DND-41 (cell line): ENCODE measurements around the gene GDPD4.

Experiments
- ATAC-seq: fragments of 200-7000 bp; cut with Tn5 transposase; 3 replicates; pipeline ENCODE4 v1.9.1; 2021; ENCODE audit warnings: low read depth; ENCODE audit not compliant: insufficient read depth
- DNase-seq: peaks from one replicate; pipeline ENCODE4 v3.0.0-alpha.2; 2020
- H2AFZ ChIP-seq: 2 replicates; pipeline ENCODE4 v1.6.0; 2012; ENCODE audit warnings: low read depth, low read length
- H3K27ac ChIP-seq: 2 replicates; pipeline ENCODE4 v1.5.1; 2012; ENCODE audit warnings: low read length, inconsistent platforms
- H3K27me3 ChIP-seq: fragments of 200-600 bp; sonication (generic); 2 replicates; pipeline ENCODE4 v1.6.0; 2012; ENCODE audit warnings: low read length, mild to moderate bottlenecking, inconsistent platforms; ENCODE audit not compliant: insufficient read depth, poor library complexity
- H3K36me3 ChIP-seq: 2 replicates; pipeline ENCODE4 v1.5.1; 2012; ENCODE audit warnings: low read length, inconsistent platforms; ENCODE audit not compliant: insufficient read depth
- H3K4me1 ChIP-seq: 2 replicates; pipeline ENCODE4 v1.5.1; 2012; ENCODE audit warnings: mild to moderate bottlenecking, low read length; ENCODE audit not compliant: insufficient read depth
- H3K4me2 ChIP-seq: 2 replicates; pipeline ENCODE4 v1.6.0; 2012; ENCODE audit warnings: mild to moderate bottlenecking, moderate library complexity, low read length, inconsistent platforms; ENCODE audit not compliant: insufficient read depth
- H3K4me3 ChIP-seq, 2 experiments: fragments of 200-600 bp in 1 of 2; shearing (Covaris generic) in 1 of 2; 2 replicates each; pipeline ENCODE4 v1.5.1; 2012 to 2016; ENCODE audit warnings: inconsistent platforms in 2 of 2, low read length in 2 of 2, mild to moderate bottlenecking in 2 of 2, low read depth in 1 of 2, moderate library complexity in 1 of 2
- H3K79me2 ChIP-seq: 2 replicates; pipeline ENCODE4 v1.6.0; 2012; ENCODE audit warnings: low read length, inconsistent platforms; ENCODE audit not compliant: insufficient read depth
- H3K9ac ChIP-seq: 2 replicates; pipeline ENCODE4 v1.6.0; 2012; ENCODE audit warnings: low read depth, mild to moderate bottlenecking, inconsistent platforms, low read length, moderate library complexity
- H3K9me3 ChIP-seq: 2 replicates; pipeline ENCODE4 v1.5.1; 2012; ENCODE audit warnings: low read length, moderate library complexity, mild to moderate bottlenecking, inconsistent platforms; ENCODE audit not compliant: insufficient read depth, severe bottlenecking
- H4K20me1 ChIP-seq: 2 replicates; pipeline ENCODE4 v1.6.0; 2012; ENCODE audit warnings: low read length; ENCODE audit not compliant: insufficient read depth
- CTCF ChIP-seq: IDR thresholded peaks from 2 replicates; pipeline ENCODE4 v1.5.1; 2012; ENCODE audit warnings: borderline replicate concordance, low read length, moderate library complexity, mild to moderate bottlenecking; ENCODE audit not compliant: poor library complexity, severe bottlenecking; ENCODE audit errors: extremely low read depth
- EZH2 ChIP-seq: IDR thresholded peaks from 3 replicates; pipeline ENCODE4 v1.6.1; 2012; ENCODE audit warnings: borderline replicate concordance, low read depth, mild to moderate bottlenecking, moderate library complexity, low read length, inconsistent platforms; ENCODE audit not compliant: severe bottlenecking

GDPD4 gene

GRCh38 chr11:77232242-77232641 lies 69.2 kb downstream of the GDPD4 start:
- H3K79me2 ChIP-seq = no peaks in the 10 kb centered on the region
- TF ChIP-seq CTCF (no peak), EZH2 (no peak)
- no peak overlapping the region for H2AFZ ChIP-seq
- H3K9me3 ChIP-seq = no peaks in the 10 kb centered on the region
- no peak overlapping the region for H3K9ac ChIP-seq
- H3K27me3 ChIP-seq = no peaks in the 10 kb centered on the region
- DNase-seq (no peak), ATAC-seq (no peak)
- no peak overlapping the region for H3K27ac ChIP-seq
- H4K20me1 ChIP-seq = no peaks in the 10 kb centered on the region
- H3K4me2 ChIP-seq = no peak overlapping the region
- no peaks in the 10 kb centered on the region for H3K36me3 ChIP-seq
- H3K4me1 ChIP-seq = no peaks in the 10 kb centered on the region
- H3K4me3 ChIP-seq = no peak overlapping the region

DNA sequence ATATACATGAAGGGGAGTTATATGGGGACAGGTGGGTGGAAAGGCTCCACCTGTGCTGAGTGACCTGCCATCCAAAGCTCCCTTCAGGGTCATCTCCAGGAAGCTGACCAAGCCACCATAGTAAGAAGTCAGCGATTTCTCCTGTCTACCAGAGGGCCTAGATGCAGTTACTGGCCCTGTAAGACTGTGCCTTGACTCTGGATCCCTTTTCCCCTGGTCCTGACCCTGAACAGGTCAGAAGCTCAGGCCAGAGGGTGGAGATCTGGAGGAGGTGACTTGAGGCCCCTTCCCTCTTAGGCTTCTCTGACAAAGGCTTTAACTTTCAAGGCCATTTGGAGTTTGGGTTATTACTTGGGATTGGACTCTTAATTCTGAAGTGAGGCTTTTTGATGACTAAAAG lies 69.7 kb downstream of the GDPD4 start:
- H3K9me3 ChIP-seq = no peaks in the 10 kb centered on the region

DNA sequence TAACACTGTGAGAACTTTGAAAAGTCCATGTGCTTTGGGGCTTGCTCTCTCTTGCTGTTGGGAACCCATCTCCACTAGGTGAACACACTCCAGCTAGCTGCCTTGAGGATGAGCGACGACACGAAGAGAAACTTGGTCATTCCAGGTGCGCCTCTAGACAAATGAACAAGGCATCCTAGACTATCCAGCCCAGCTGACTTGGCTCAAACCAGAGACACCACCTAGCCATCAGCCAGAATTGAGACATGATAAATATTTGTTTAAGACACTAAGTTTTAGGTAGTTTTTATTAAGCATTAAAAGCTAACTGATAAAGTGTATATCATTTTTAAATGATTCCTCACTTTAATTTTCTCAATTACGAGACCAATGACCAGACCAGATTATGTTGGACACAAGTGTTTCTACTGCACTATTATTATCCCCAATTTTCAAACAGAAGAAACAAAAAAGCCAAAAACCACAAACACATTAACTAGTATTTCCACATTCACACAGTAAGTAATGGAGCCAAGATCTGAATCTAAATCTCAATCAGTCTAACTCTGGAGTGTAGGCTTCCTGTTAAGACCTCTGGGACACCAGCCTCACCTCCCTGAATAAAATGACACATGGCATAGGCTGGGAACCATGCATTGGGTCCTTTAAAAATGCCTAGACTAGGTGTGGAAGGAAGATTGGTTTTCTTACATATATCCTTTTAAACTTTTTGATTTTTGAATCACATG lies 70.4 kb downstream of the GDPD4 start:
- no peak for DNase-seq
- H3K4me1 ChIP-seq = no peaks in the 10 kb centered on the region
- H3K9me3 ChIP-seq = no peaks in the 10 kb centered on the region
- no peak overlapping the region for H3K9ac ChIP-seq
- no peak overlapping the region for H2AFZ ChIP-seq
- no peaks in the 10 kb centered on the region for H3K27me3 ChIP-seq
- H3K27ac ChIP-seq = no peak overlapping the region
- no peaks in the 10 kb centered on the region for H3K36me3 ChIP-seq
- no peak overlapping the region for H3K4me3 ChIP-seq
- TF ChIP-seq CTCF (no peak), EZH2 (no peak)
- no peak overlapping the region for H3K4me2 ChIP-seq
- no peaks in the 10 kb centered on the region for H3K79me2 ChIP-seq
- ATAC-seq = no peak
- H4K20me1 ChIP-seq = no peaks in the 10 kb centered on the region

More for the DNA sequence above, 69.7 kb downstream of the GDPD4 start:
- ATAC-seq = no peak
- H4K20me1 ChIP-seq = no peaks in the 10 kb centered on the region
- no peak overlapping the region for H2AFZ ChIP-seq
- no peak for DNase-seq
- H3K36me3 ChIP-seq = no peaks in the 10 kb centered on the region
- H3K9ac ChIP-seq = no peak overlapping the region
- H3K4me1 ChIP-seq = no peaks in the 10 kb centered on the region
- no peak for TF ChIP-seq EZH2
- TF ChIP-seq CTCF = no peak
- H3K4me2 ChIP-seq = no peak overlapping the region
- no peaks in the 10 kb centered on the region for H3K27me3 ChIP-seq
- no peak overlapping the region for H3K4me3 ChIP-seq
- H3K27ac ChIP-seq = no peak overlapping the region
- H3K79me2 ChIP-seq = no peaks in the 10 kb centered on the region
